ENCODE measurements around the gene MCUB.

Gene MCUB

DNA sequence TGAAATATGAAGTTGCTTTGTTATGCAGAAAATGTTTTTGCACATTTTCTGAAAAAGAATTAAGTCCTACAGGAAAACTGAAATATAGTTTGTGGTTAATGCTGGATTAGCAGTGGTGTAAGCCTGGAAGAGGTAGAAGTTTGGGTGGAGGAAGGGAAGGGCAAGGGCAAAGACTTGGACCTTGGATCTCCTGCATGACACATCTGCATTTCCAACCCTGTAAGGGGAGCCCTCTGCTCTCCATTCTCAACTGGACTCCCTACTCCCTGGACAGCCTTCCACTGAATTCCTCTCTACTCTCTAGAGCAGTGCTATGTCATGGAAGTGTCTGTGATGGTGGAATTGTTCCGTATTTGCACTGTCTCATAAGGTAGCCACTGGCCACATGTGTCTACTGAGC lies 138.6 kb downstream of the MCUB start:
- H3K9me3 Mint-ChIP-seq: no peaks in the 10 kb centered on the region
- H3K27ac Mint-ChIP-seq: no peak overlapping the region
- H3K4me3 Mint-ChIP-seq: no peak overlapping the region
- peaks cover 43% of the 10 kb centered on the region for H3K4me1 Mint-ChIP-seq (ENCODE audit: low read depth)
- no peaks in the 10 kb centered on the region for H3K27me3 Mint-ChIP-seq
- no peak for DNase-seq
- H3K36me3 Mint-ChIP-seq (ENCODE audit: low read depth): peaks cover 44% of the 10 kb centered on the region

- Mint-ChIP-seq H3K27me3 (no peaks in the 10 kb centered on the region), H3K9me3 (no peaks in the 10 kb centered on the region), H3K4me3 (no peak overlapping the region), H3K4me1 (ENCODE audit: low read depth) (peaks cover 43% of the 10 kb centered on the region), H3K27ac (peak overlapping the region; percentile 12), H3K36me3 (ENCODE audit: low read depth) (peaks cover 34% of the 10 kb centered on the region)
- no peak for DNase-seq
Observed at GRCh38 chr4:109699553-109700225, 139.6 kb downstream of the MCUB start.

DNA sequence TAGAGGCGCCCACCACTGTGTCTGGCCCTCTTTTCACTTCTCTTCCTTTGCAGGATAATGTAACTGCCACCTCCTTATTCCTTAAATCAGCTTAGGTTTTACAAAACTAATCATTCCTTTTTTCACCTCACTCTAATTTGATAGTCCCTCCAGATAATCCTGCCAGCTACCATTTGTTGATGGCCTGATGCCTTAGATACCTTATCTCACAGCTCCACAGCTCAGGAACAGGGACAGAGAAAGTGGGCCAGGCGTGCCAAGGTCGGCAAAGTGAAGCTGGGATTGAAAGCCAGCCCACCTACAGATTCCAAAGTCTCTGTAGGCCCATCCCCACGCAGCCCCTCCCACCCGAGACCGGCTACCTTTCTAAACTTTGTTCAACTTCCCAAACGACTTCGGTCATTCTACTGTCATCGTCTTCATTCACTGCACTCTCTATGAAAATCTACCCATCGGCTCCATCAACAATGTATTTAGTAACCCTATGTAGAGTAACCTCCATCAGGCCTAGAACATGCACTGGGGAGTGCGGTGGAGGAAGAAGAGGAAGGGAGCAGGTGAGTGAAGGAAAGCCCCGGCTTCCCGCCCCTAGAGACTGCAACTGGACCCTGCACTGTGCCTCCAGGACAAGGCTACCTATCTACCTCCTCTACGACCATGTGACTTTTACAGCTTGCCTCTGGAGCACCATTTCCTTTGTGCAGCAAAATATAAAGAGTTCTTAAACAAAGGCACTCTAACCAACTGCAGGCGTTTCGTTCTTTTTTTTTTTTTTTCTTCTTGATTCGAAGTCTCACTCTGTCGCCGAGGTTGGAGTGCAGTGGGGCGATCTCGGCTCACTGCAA lies 141.7 kb downstream of the MCUB start:
- Mint-ChIP-seq H3K27ac (peak overlapping the region; percentile 92), H3K36me3 (ENCODE audit: low read depth) (peaks cover 25% of the 10 kb centered on the region), H3K4me1 (ENCODE audit: low read depth) (peaks cover 39% of the 10 kb centered on the region), H3K27me3 (no peaks in the 10 kb centered on the region), H3K4me3 (peak overlapping the region; percentile 90), H3K9me3 (no peaks in the 10 kb centered on the region)
- DNase-seq: no peak

DNA sequence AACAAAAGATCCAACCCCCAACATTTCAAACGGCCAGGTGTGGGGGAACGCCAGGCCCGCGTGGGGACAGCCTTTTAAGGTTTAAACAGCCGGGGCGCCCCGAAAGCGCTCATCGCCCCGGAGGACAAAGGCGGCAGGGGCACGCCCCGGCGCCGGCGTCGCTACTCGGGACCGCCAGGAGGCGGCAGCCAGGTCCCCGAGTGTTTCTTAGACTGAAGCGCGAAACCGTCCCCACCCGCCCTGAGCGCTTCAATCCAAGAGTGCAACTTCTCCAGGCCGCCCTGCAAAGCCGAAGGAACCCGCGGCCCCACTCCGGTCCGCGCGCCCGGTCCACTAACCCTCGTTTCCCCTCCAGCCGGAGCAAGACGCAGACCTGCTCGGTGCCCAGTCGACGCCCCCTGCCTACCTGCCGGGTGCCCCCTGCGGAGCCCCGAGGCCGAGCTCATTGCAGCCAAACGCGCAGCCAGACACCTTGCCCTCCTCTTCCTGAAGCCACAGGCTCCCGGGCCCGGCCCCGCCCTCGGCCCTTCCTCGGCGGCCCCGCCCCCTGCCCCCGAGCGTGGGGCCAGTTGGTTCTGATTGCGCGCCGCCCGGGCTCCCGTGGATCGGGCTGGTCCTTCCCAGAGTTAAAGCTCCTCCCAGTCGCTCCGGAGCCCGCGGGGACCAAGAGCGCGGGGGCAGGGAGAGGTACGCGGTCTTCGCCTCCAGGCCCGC lies 143.1 kb downstream of the MCUB start, which contains the start of gene CASP6:
Gene CASP6, minus strand, starts transcription at position 496 of the 714 bp plus-strand sequence. Its CDS starts 50 bp downstream, at position 446.
- Mint-ChIP-seq H3K27me3 (no peaks in the 10 kb centered on the region), H3K4me1 (ENCODE audit: low read depth) (peaks cover 37% of the 10 kb centered on the region), H3K36me3 (ENCODE audit: low read depth) (peaks cover 19% of the 10 kb centered on the region), H3K27ac (peak within 1 kb of the TSS; percentile 92), H3K4me3 (peak within 1 kb of the TSS; percentile 90), H3K9me3 (no peaks in the 10 kb centered on the region)
- peak; percentile 79 for DNase-seq

- H3K27ac Mint-ChIP-seq: peak overlapping the region; percentile 92
- no peak for DNase-seq
- no peaks in the 10 kb centered on the region for H3K9me3 Mint-ChIP-seq
- H3K4me3 Mint-ChIP-seq: peak overlapping the region; percentile 90
- H3K4me1 Mint-ChIP-seq (ENCODE audit: low read depth): peaks cover 33% of the 10 kb centered on the region
- H3K36me3 Mint-ChIP-seq (ENCODE audit: low read depth): peaks cover 26% of the 10 kb centered on the region
- H3K27me3 Mint-ChIP-seq: no peaks in the 10 kb centered on the region
Observed at GRCh38 chr4:109703664-109704361, 143.8 kb downstream of the MCUB start.

DNA sequence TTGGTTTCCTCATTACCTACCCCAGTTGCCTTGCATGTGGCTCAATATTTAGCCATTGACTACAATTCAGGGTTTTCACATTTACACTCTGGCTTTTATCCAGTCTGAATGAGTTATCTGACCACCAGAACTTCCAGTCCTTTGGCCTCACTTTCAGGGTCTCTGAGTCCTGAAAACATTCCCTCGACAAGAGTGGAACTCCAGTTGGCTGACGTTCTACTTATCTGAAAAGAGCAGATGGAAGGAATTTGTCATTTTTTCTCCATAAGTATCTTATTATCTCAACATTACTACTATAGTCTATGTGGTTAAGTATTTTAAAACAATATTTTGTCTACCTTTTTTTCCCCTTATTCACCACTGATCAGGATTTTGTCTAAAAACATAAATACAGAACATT lies 148.4 kb downstream of the MCUB start:
- Mint-ChIP-seq H3K4me1 (ENCODE audit: low read depth) (peaks cover 13% of the 10 kb centered on the region), H3K36me3 (ENCODE audit: low read depth) (peaks cover 40% of the 10 kb centered on the region), H3K4me3 (no peak overlapping the region), H3K27me3 (no peaks in the 10 kb centered on the region), H3K27ac (no peak overlapping the region), H3K9me3 (no peaks in the 10 kb centered on the region)
- DNase-seq: no peak

DNA sequence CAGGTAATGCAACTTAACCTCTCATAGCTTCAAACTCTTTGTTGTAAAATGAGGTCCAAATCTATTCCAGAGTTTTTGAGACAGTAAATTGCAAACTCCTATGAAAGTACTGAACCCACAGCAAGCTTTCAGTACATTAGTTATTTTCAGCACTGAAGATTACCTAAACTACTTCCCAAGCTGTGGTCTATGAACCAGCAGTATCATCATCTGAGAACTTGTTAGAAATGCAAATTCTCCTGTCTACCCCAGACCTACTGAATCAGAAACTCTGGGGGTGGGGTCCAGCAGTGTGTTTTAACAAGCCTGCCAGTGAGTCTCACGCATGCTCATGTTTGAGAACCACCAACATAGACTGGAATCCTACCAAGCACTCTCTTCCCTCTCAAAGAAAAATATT lies 148.9 kb downstream of the MCUB start:
- peaks cover 8% of the 10 kb centered on the region for H3K4me1 Mint-ChIP-seq (ENCODE audit: low read depth)
- H3K36me3 Mint-ChIP-seq (ENCODE audit: low read depth): peaks cover 42% of the 10 kb centered on the region
- no peak overlapping the region for H3K27ac Mint-ChIP-seq
- H3K27me3 Mint-ChIP-seq: no peaks in the 10 kb centered on the region
- no peak for DNase-seq
- H3K9me3 Mint-ChIP-seq: no peaks in the 10 kb centered on the region
- no peak overlapping the region for H3K4me3 Mint-ChIP-seq

DNA sequence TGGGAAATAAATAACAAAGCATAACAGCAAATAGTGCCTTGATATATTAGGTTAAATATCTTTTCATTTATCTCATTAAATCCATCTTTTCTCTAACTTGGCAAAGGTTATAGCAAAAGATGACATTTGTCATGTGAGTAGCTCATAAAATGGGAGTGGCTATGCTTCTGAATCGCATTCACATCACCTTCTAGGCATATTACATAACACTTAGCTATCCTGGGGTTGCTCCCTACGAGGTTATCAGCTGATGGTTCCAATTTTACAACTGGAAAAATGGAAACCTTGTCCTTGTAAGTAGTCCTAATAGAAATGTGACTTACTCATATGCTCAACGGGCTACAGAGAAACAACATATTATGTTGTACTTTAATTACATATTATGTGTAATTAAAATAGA lies 153.5 kb downstream of the MCUB start:
- peaks cover 70% of the 10 kb centered on the region for H3K36me3 Mint-ChIP-seq (ENCODE audit: low read depth)
- no peaks in the 10 kb centered on the region for H3K27me3 Mint-ChIP-seq
- DNase-seq: no peak
- no peaks in the 10 kb centered on the region for H3K9me3 Mint-ChIP-seq
- H3K4me1 Mint-ChIP-seq (ENCODE audit: low read depth): peaks cover 10% of the 10 kb centered on the region
- H3K4me3 Mint-ChIP-seq: no peak overlapping the region
- H3K27ac Mint-ChIP-seq: no peak overlapping the region

DNA sequence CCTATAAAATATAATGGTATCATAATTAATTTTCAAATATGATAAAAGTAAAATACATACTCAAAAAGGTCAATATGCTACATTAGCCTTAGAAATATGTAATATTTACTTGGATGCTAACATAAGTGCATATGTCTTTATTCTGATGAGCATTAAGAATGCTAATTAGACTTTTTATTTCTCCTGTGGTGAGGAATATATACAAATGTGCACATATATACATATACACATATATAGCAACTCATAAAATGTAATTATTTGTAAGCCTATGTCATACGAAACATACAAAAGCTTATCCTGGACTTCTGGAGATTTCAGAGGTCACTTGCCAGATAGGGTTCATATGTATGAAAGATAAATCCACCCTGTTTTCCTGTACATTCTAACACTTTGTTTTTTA lies 158.7 kb downstream of the MCUB start:
- no peaks in the 10 kb centered on the region for H3K9me3 Mint-ChIP-seq
- H3K27ac Mint-ChIP-seq: no peak overlapping the region
- DNase-seq: no peak
- H3K4me3 Mint-ChIP-seq: no peak overlapping the region
- no peaks in the 10 kb centered on the region for H3K27me3 Mint-ChIP-seq
- H3K36me3 Mint-ChIP-seq (ENCODE audit: low read depth): peaks cover 41% of the 10 kb centered on the region
- H3K4me1 Mint-ChIP-seq (ENCODE audit: low read depth): peaks cover 12% of the 10 kb centered on the region

DNA sequence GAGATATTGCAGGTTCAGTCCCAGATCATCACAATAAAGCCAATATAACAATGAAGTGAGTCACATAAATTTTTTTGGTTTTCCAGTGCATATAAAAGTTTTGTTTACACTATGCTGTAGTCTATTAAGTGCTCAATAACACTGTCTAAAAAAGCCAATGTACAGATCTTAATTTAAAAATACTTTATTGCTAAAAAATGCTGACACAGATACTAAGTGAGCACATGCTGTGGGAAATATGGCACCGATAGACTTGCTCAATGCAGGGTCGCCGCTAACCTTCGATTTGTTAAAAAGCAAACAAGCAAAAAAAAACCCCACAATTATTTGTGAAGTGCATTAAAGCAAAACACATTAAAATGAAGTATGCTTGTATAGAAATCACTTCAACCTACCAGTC lies 159.6 kb downstream of the MCUB start:
- Mint-ChIP-seq H3K27me3 (no peaks in the 10 kb centered on the region), H3K9me3 (no peaks in the 10 kb centered on the region), H3K36me3 (ENCODE audit: low read depth) (peaks cover 36% of the 10 kb centered on the region), H3K4me1 (ENCODE audit: low read depth) (peaks cover 12% of the 10 kb centered on the region), H3K4me3 (no peak overlapping the region), H3K27ac (no peak overlapping the region)
- no peak for DNase-seq

DNA sequence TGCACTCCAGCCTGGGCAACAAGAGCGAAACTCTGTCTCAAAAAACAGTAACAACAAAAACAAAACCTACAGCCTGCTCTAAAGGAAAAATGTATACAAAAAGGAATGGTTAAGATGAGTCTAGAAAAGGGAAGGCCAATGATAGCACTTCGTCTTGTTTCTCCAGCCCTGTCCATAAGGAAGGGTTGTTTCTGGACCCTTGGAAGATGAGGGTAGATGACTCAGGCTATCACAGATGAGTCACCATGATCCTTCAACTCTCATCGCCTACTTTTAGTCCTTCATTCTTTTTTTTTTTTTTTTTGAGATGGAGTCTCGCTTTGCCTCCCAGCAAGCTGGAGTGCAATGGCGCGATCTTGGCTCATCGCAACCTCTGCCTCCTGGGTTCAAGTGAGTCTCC lies 161.0 kb downstream of the MCUB start:
- no peak overlapping the region for H3K4me3 Mint-ChIP-seq
- H3K27ac Mint-ChIP-seq: no peak overlapping the region
- no peak for DNase-seq
- H3K27me3 Mint-ChIP-seq: no peaks in the 10 kb centered on the region
- H3K9me3 Mint-ChIP-seq: no peaks in the 10 kb centered on the region
- H3K4me1 Mint-ChIP-seq (ENCODE audit: low read depth): peaks cover 12% of the 10 kb centered on the region
- H3K36me3 Mint-ChIP-seq (ENCODE audit: low read depth): peaks cover 34% of the 10 kb centered on the region

- Mint-ChIP-seq H3K4me1 (ENCODE audit: low read depth) (peaks cover 11% of the 10 kb centered on the region), H3K27me3 (no peaks in the 10 kb centered on the region), H3K9me3 (no peaks in the 10 kb centered on the region), H3K4me3 (no peak overlapping the region), H3K36me3 (ENCODE audit: low read depth) (peaks cover 29% of the 10 kb centered on the region), H3K27ac (no peak overlapping the region)
- DNase-seq: no peak
Observed at GRCh38 chr4:109722357-109722756, 162.3 kb downstream of the MCUB start.

GRCh38 chr4:109723110-109723509 lies 163.1 kb downstream of the MCUB start:
- Mint-ChIP-seq H3K4me3 (no peak overlapping the region), H3K27me3 (no peaks in the 10 kb centered on the region), H3K27ac (no peak overlapping the region), H3K36me3 (ENCODE audit: low read depth) (peaks cover 24% of the 10 kb centered on the region), H3K9me3 (no peaks in the 10 kb centered on the region), H3K4me1 (ENCODE audit: low read depth) (peaks cover 15% of the 10 kb centered on the region)
- no peak for DNase-seq

DNA sequence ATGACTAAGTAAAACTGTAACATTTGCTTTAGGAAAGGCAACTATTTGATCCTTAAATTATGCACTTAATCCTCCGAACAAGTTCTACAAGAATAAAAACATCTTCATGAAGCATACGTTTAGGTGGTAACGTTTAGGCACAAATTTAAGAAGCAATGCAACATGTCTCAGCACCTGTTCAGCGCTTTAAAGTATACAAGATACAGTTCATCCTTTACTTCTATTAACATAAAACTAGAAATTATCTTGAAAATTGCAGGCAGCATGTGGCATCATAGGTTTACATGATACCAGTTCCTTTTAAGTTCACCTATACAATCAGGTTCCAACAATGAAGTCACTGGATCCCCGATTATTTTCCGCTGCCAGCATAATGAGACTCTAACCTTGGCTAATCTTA lies 168.3 kb downstream of the MCUB start:
- Mint-ChIP-seq H3K4me1 (ENCODE audit: low read depth) (peaks cover 24% of the 10 kb centered on the region), H3K27ac (no peak overlapping the region), H3K27me3 (no peaks in the 10 kb centered on the region), H3K36me3 (ENCODE audit: low read depth) (peaks cover 24% of the 10 kb centered on the region), H3K4me3 (peak overlapping the region; percentile 88), H3K9me3 (no peaks in the 10 kb centered on the region)
- no peak for DNase-seq

All from activated T-cell treated with anti-CD3 and anti-CD28 coated beads, Interleukin-2, amount 50 U/mL, for 24 hours (primary cell).